Lower leg skin (tissue), 3 donors: ENCODE data around the gene OSBPL7.

Source experiments
- POLR2A ChIP-seq, 2 donors: fragments of 450-650 bp; IDR thresholded peaks; one replicate each; pipeline ENCODE4 v1.6.1; 2016 to 2017; ENCODE audit warnings: antibody characterized with exemption in 2 of 2, mild to moderate bottlenecking in 1 of 2, moderate library complexity in 1 of 2
- TF ChIP-seq, protein P1 (sequence below), 3 donors: fragments of 450-650 bp; IDR thresholded peaks; one replicate each; pipeline ENCODE4 v1.5.1; 2016; ENCODE audit warnings: antibody characterized with exemption in 3 of 3, mild to moderate bottlenecking in 3 of 3, moderate library complexity in 2 of 3

DNA sequence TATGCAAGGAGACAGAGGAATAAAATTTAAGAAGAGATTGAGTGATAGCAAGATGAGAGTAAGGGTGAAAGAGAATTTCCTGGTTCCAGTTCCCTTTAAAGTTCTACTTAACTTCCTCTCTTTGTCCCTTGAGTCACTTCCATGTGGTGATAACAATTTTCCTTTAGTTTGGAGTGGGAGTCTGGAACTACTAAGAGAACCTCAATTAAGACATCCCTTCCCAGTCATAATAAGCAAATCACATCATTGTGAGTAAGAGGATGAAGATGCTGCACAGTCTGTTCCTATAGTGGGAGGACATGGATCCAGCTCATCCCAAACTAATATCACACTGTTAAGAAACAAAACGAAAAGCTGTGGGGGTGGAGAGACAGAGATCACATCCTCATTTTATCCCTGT is 64.2 kb downstream of the OSBPL7 start:
- TF ChIP-seq, protein P1, sequence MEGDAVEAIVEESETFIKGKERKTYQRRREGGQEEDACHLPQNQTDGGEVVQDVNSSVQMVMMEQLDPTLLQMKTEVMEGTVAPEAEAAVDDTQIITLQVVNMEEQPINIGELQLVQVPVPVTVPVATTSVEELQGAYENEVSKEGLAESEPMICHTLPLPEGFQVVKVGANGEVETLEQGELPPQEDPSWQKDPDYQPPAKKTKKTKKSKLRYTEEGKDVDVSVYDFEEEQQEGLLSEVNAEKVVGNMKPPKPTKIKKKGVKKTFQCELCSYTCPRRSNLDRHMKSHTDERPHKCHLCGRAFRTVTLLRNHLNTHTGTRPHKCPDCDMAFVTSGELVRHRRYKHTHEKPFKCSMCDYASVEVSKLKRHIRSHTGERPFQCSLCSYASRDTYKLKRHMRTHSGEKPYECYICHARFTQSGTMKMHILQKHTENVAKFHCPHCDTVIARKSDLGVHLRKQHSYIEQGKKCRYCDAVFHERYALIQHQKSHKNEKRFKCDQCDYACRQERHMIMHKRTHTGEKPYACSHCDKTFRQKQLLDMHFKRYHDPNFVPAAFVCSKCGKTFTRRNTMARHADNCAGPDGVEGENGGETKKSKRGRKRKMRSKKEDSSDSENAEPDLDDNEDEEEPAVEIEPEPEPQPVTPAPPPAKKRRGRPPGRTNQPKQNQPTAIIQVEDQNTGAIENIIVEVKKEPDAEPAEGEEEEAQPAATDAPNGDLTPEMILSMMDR (IDR thresholded peaks at IDR 0.05): no peak
- no peak for TF ChIP-seq POLR2A (IDR thresholded peaks at IDR 0.05)
